Tibial nerve (tissue), 3 donors: ENCODE results near the gene TBL1X.

Experiments
- CTCF ChIP-seq, 5 experiments: fragments of 200-600 bp in 3 of 5; fragments of 450-650 bp in 2 of 5; sonication (generic) in 3 of 5; IDR thresholded peaks; one replicate each; pipeline ENCODE4 v1.5.1; 2016 to 2019; ENCODE audit warnings: antibody characterized with exemption in 5 of 5, mild to moderate bottlenecking in 3 of 5, moderate library complexity in 2 of 5
- POLR2A ChIP-seq, 2 donors: fragments of 450-650 bp; IDR thresholded peaks; one replicate each; pipeline ENCODE4 v1.6.1; 2017; ENCODE audit warnings: antibody characterized with exemption in 2 of 2, mild to moderate bottlenecking in 2 of 2, moderate library complexity in 2 of 2

GRCh38 chrX:9677098-9677739, 212.4 kb downstream of the TBL1X start:
- TF ChIP-seq CTCF (IDR thresholded peaks at IDR 0.05), result no peak
- TF ChIP-seq POLR2A (IDR thresholded peaks at IDR 0.05), result no peak
